Esophagus mucosa (tissue), 1 donor: ENCODE results near the gene REP15. TPM values are rescaled to one million over a fixed set of nuclear protein-coding genes. Genes with fewer than 3 reads are reported as not detected.
"Not testable (repeated sequence)": the region's sequence is repeated elsewhere in the genome, so short reads cannot be mapped to it uniquely, and the experiment has no call there.

Experiments used
- ATAC-seq: fragments of 200-7000 bp; cut with Tn5 transposase; one replicate; pipeline ENCODE4 v1.9.1; 2020
- total RNA-seq: library from RNA; stranded (reverse); gene quantifications from one replicate; pipeline ENCODE4 v1.2.4, GENCODE V29; 2023
- donor health status: DM: yes; HTN: yes; CAD: no.

REP15 gene
- total RNA-seq: 0.40 TPM

DNA sequence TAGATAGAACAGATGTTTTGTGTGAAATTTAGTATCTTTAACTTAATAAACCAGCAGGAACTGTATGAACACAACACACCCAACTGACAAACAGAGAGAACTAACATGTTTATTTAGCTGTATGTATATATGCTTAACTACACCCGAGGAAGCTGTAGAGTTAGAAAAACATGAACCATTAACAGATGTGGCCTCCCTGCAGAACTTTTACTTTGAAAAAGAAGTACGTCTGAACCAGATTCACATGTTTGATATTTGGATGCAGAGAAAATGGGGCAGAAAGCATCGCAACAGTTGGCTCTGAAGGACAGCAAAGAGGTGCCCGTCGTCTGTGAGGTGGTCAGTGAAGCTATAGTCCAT is at the start of gene REP15:
REP15 (plus strand) TSS at position 155 of the 360 bp plus-strand sequence; CDS start at position 271, 116 bp downstream.
- ATAC-seq: no peak

- no peak for ATAC-seq
Measured at GRCh38 chr12:27650011-27650410, 46.2 kb upstream of the REP15 start.

GRCh38 chr12:27651201-27651600 is 45.0 kb upstream of the REP15 start:
- ATAC-seq: peak; percentile 39

- peak; percentile 77 for ATAC-seq
Measured at GRCh38 chr12:27652174-27652763, 44.0 kb upstream of the REP15 start.

DNA sequence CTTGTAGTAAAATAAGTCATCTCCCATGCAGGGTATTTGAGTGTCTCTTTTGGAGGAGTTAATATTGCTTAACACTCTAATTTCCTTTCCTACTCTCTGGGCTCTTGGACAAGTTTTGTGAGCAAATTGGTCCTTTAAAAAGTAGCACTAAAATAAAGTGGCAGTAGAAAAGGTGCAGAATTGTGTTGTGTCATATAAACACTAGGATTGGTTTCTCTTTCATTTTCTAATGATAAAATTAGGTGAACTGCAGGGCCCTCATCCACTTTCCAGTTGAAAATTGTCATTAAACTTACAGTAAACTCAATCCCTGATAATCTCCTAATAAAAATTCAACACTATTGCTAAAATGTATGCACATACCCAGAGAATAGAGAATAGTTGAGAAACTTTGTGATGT is 42.6 kb upstream of the REP15 start:
- no peak for ATAC-seq

GRCh38 chr12:27655476-27655875 is 40.8 kb upstream of the REP15 start:
- ATAC-seq: not testable (repeated sequence)

DNA sequence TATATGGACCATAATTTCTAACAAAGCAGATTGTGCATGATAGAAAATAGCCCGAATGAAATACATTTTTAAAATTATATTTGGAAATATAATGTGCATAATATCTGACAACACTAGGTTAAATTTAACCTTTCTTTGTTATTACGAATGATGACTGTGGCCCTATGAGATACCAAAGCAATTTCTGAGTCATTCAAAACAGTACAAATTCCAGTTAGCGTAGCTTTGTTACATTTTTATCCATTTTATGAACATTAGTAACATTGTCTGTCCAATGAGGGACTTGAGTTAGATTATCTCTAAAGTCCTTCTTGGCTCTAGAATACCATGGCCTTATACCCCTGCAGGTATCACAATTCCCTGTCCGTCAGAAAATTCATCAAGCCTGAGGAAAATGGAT is 39.0 kb upstream of the REP15 start:
- ATAC-seq: no peak

- ATAC-seq: no peak
Measured at GRCh38 chr12:27665704-27666103, 30.5 kb upstream of the REP15 start.

- no peak for ATAC-seq
Measured at GRCh38 chr12:27666510-27666909, 29.7 kb upstream of the REP15 start.

DNA sequence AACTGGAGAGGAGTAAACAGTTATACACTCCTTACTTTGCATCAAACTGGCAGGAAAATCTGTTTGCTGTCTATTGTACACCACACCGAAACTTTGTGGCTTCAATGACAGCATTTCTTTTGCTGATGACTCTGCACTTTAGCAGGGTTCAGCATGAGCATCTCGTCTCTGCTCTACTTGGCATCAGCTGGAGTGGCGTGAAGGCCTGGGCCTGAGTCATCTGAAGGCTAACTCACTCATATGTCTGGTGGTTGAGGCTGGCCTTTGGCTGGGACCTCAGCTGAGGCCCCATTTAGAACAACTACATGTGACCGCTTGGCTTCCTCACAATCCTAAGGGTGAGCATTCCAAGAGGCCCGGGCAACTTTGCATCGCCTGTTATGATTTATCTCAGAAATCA is 28.7 kb upstream of the REP15 start:
- no peak for ATAC-seq

- no peak for ATAC-seq
Measured at GRCh38 chr12:27672051-27672450, 24.2 kb upstream of the REP15 start.

DNA sequence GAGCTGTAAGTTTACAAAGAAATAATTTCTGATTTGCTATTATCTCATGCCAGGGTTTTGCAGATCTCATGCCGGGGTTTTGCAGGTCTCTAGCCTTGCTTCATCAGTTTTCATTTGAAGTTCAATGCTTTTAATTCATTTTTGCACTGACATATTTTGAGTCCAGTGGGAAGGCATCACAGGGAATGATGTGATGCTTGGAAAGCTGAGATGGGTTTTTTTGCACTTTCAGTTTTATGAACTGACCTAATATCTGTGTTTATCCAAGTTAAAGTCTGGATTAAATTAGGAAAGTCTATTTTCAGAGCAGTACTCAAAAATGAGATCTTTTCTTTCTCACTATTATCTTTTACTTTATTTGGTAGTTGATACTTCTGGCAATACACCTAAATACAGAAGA is 23.6 kb upstream of the REP15 start:
- no peak for ATAC-seq

DNA sequence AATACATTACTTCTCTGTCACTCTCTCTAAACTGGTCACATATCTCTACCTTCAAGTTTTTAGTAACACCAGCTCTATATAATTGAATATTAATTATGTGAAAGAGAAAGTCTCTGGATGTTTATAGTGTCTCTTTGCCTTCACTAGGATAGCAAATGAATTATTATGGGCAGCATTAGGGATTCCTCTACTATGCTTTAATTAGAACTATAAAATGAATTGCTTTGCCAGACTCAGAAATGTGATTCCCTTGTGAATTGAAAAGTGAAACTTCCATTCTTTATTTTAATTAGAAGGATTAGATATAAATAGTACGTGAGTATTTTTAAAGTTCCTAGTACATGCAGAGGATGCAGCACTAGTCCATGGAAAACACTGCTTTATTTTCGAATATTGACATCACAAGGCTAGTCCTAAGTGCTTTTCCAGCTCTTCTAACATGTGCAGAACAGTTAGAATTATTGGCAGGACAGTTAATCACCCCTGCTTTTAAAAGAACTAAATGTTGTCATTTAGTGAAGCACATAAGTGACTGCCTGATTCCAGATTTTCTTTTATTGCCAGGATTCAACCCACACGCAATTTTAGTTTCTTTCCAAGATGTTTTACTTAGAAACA is 23.0 kb upstream of the REP15 start:
- no peak for ATAC-seq

- ATAC-seq: no peak
Measured at GRCh38 chr12:27674989-27675388, 21.3 kb upstream of the REP15 start.

DNA sequence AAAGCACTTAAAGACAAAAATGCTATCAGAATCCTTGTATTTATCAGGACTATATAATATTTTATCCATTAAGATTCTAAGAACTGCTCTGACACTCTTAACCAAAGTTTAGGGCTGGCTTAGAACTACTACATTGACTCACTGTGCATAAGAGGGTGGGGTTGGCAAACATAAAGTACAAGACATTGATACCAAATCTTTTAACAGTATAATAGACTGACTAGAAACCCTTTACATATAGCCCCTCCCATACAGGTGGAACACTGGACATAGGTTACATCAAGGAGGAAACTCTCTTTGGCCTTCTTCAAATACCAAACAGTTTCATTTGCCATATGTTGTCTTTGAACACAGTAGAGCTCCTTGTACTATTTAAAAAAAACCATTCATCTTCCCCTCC is 15.6 kb upstream of the REP15 start:
- ATAC-seq: no peak

- no peak for ATAC-seq
Measured at GRCh38 chr12:27682534-27682933, 13.7 kb upstream of the REP15 start.

DNA sequence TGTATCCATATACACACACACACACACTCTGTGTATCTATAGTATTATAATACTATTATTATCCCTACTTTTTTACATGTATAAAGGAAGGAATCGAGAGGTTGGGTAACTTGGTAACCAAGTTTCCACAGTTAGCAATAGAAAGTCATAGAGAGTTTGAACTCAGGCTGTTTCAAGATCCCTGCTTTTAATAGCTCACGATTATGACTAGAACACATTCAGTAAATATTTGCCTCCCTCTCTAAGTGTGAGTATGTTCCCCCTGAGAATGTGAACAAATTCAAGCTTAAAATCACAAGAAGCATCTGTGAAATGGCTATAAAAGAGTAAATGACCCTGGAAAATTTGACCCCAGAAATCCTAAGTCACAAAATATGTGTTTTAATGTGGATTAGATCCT is 11.0 kb upstream of the REP15 start:
- ATAC-seq: no peak

- ATAC-seq: no peak
Measured at GRCh38 chr12:27686147-27686546, 10.1 kb upstream of the REP15 start.

- ATAC-seq: no peak
Measured at GRCh38 chr12:27688671-27689070, 7.6 kb upstream of the REP15 start.

- no peak for ATAC-seq
Measured at GRCh38 chr12:27689558-27690180, 6.6 kb upstream of the REP15 start.

GRCh38 chr12:27693403-27693802 is 2.8 kb upstream of the REP15 start:
- no peak for ATAC-seq

DNA sequence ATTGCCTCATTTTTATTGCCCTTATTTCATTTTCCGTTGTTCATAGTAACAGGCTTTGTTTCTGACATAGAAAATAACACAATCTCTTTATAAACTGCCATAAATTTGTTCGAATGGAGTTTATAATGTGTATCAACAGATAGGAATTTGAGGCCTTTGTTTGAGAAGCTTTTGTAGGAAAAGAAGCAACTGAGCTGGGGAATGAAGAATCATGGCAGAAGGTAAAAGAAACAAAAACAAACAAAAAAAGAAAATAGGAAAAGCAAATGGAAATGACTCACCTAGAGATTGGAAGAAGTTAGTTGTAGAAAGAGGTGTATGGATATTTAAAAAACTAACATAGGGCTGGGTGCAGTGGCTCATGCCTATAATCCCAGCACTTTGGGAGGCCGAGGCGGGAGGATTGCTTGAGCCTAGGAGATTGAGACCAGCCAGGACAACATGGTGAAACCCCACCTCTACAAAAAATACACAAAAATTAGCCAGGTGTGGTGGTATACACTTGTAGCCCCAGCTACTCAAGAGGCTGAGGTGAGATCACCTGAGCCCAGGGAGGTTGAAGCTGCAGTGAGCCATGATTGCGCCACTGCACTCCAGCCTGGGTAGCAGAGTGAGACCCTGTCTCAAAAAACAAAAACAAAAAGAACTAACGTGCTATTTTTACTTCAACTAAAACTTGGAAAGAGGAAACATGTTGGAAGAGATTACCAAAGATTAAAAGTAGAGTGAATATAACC is 523 bp upstream of the REP15 start:
- no peak for ATAC-seq

DNA sequence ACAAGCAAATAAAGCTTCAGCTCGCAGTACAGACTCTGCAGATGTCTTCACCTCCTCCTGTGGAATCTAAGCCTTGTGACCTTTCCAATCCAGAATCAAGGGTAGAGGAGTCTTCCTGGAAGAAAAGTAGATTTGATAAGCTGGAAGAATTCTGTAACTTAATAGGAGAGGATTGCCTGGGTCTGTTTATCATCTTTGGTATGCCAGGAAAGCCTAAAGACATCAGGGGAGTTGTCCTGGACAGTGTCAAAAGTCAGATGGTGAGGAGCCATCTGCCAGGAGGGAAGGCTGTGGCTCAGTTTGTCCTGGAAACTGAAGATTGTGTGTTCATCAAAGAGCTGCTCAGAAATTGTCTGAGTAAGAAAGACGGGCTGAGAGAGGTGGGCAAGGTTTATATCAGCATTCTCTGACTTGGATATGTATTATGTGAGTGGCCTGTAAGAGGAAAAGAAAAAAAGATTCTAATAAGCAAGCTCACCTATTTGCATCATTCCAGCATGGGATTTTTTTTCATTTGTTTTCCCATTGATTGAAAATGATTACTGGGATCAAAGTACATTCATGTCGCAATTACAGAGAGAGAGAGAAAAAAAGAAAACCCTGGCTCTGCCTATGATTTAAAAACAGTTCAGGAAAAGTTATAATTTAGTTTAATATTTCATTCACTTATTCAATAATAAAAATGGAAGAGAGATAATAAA is 767 bp downstream of the REP15 start:
- ATAC-seq: no peak
